NCI-H748 (cell line): ENCODE data around the gene DENND4A.
"Not testable (repeated sequence)": the region's sequence is repeated elsewhere in the genome, so short reads cannot be mapped to it uniquely, and the experiment has no call there.

Source experiments
- DNase-seq: peaks from one replicate; lab custom pipeline; 2025; ENCODE audit not compliant: unreplicated experiment; lab: John Stamatoyannopoulos, UW

The DENND4A gene

GRCh38 chr15:65819563-65819960, 27.5 kb upstream of the DENND4A start:
- DNase-seq = peak; percentile 77

GRCh38 chr15:65818927-65819562, 27.0 kb upstream of the DENND4A start:
- DNase-seq = peak; percentile 13

- no peak for DNase-seq
Measured at GRCh38 chr15:65816441-65816840, 24.3 kb upstream of the DENND4A start.

GRCh38 chr15:65816008-65816407, 23.9 kb upstream of the DENND4A start:
- DNase-seq = not testable (repeated sequence)

GRCh38 chr15:65814271-65814670, 22.2 kb upstream of the DENND4A start:
- not testable (repeated sequence) for DNase-seq

GRCh38 chr15:65812916-65813315, 20.8 kb upstream of the DENND4A start:
- DNase-seq = no peak

GRCh38 chr15:65812467-65812866, 20.4 kb upstream of the DENND4A start:
- no peak for DNase-seq

- DNase-seq = no peak
Measured at GRCh38 chr15:65811835-65812234, 19.7 kb upstream of the DENND4A start.

GRCh38 chr15:65811011-65811733, 19.1 kb upstream of the DENND4A start:
- DNase-seq = not testable (repeated sequence)

GRCh38 chr15:65806397-65806796, 14.3 kb upstream of the DENND4A start:
- no peak for DNase-seq

- DNase-seq = no peak
Measured at GRCh38 chr15:65805019-65805745, 13.1 kb upstream of the DENND4A start.

GRCh38 chr15:65804252-65804931, 12.3 kb upstream of the DENND4A start:
- no peak for DNase-seq

- DNase-seq = no peak
Measured at GRCh38 chr15:65801229-65801805, 9.2 kb upstream of the DENND4A start.

- no peak for DNase-seq
Measured at GRCh38 chr15:65796610-65797078, 4.6 kb upstream of the DENND4A start.

GRCh38 chr15:65795663-65796216, 3.6 kb upstream of the DENND4A start:
- no peak for DNase-seq

GRCh38 chr15:65793818-65794104, 1.7 kb upstream of the DENND4A start:
- DNase-seq = no peak

GRCh38 chr15:65792988-65793817, 1.1 kb upstream of the DENND4A start:
- no peak for DNase-seq

GRCh38 chr15:65791335-65792137, 557 bp downstream of the DENND4A start:
- DNase-seq = peak; percentile 70

- peak; percentile 26 for DNase-seq
Measured at GRCh38 chr15:65790694-65791334, 1.3 kb downstream of the DENND4A start.
